Measurements from ENCODE around the gene RHOT2. TPM values are rescaled to one million over a fixed set of nuclear protein-coding genes. Genes with fewer than 3 reads are reported as not detected.

RHOT2 gene
- total and polyA plus RNA-seq, 7 experiments from 2014 or later, result 32.7 to 232 (median 177) TPM

GRCh38 chr16:716768-717325 lies 48.9 kb downstream of the RHOT2 start:
- intact Hi-C loops (cut with micrococcal nuclease), result loop anchor here in 1 of 2 donors (10.0 kb wide), 1 partner anchor 258 kb away; the partner anchor contains the start of gene LMF1
- H3K27me3 Mint-ChIP-seq, result peaks cover 0 to 31% (median 4%) of the 10 kb centered on the region in 5 donors

GRCh38 chr16:717450-718245 lies 49.7 kb downstream of the RHOT2 start:
- intact Hi-C loops (cut with micrococcal nuclease), result loop anchor here in 1 of 2 donors (10.0 kb wide), 1 partner anchor 257 kb away; the partner anchor contains the start of gene LMF1
- no peak for DNase-seq
- H3K9me3 Mint-ChIP-seq, result no peaks in the 10 kb centered on the region
- Histone ChIP-seq H3K4me1 (ENCODE audit: control insufficient read depth in 2 of 2, insufficient read depth in 2 of 2, low read length in 2 of 2) (peaks cover 17 to 25% of the 10 kb centered on the region in 2 donors), H3K27me3 (ENCODE audit: control insufficient read depth in 2 of 2, insufficient read depth in 2 of 2, low read length in 2 of 2) (no peaks in the 10 kb centered on the region), H3K9me3 (ENCODE audit: control insufficient read depth in 2 of 3, low read length in 3 of 3) (no peaks in the 10 kb centered on the region), H3K4me3 (ENCODE audit: low read length) (no peak overlapping the region), H3K36me3 (ENCODE audit: control insufficient read depth in 2 of 3, insufficient read depth in 3 of 3, low read length in 3 of 3) (no peaks in the 10 kb centered on the region), H3K27ac (ENCODE audit: low read depth, low read length) (no peak overlapping the region)
- no peaks in the 10 kb centered on the region for H3K36me3 Mint-ChIP-seq
- H3K27me3 Mint-ChIP-seq, result peaks cover 0 to 30% (median 3%) of the 10 kb centered on the region in 5 donors
- ChIA-PET POLR2A (interaction anchor here (0.6 kb wide), 2 partner anchors 12 kb away, joined by 3 read pairs; no protein-coding TSS in a partner anchor), CTCF (interaction anchor here (0.9 kb wide), 2 partner anchors 8 to 15 kb away, joined by 3 read pairs; partner anchors contain the start of gene CCDC78)
- H3K4me1 Mint-ChIP-seq, result peaks cover 0 to 27% (median 18%) of the 10 kb centered on the region in 7 donors
- no peak overlapping the region for H3K4me3 Mint-ChIP-seq
- no peak overlapping the region for H3K27ac Mint-ChIP-seq
- no peak for ATAC-seq

More at GRCh38 chr16:716768-717325, 48.9 kb downstream of the RHOT2 start:
- POLR2A ChIA-PET, result interaction anchor here (0.6 to 1.5 kb wide), 4 partner anchors 13 to 1498 kb away, joined by 3 to 7 read pairs (median 4); partner anchors contain the start of gene PGP
- ATAC-seq, result no peak
- DNase-seq, result no peak
- Mint-ChIP-seq H3K36me3 (no peaks in the 10 kb centered on the region), H3K9me3 (no peaks in the 10 kb centered on the region), H3K4me3 (peak overlapping the region in 5 of 10 donors; percentile 44 to 70 (median 51)), H3K4me1 (peaks cover 0 to 24% (median 17%) of the 10 kb centered on the region in 7 donors), H3K27ac (no peak overlapping the region)
- Histone ChIP-seq H3K4me3 (ENCODE audit: low read length) (no peak overlapping the region), H3K9me3 (ENCODE audit: control insufficient read depth in 2 of 3, low read length in 3 of 3) (no peaks in the 10 kb centered on the region), H3K27me3 (ENCODE audit: control insufficient read depth in 2 of 2, insufficient read depth in 2 of 2, low read length in 2 of 2) (no peaks in the 10 kb centered on the region), H3K27ac (ENCODE audit: low read depth, low read length) (no peak overlapping the region), H3K4me1 (ENCODE audit: control insufficient read depth in 2 of 2, insufficient read depth in 2 of 2, low read length in 2 of 2) (peaks cover 17 to 20% of the 10 kb centered on the region in 2 donors), H3K36me3 (ENCODE audit: control insufficient read depth in 2 of 3, insufficient read depth in 3 of 3, low read length in 3 of 3) (no peaks in the 10 kb centered on the region)
- CTCF ChIA-PET, result interaction anchor here (0.9 kb wide), 3 partner anchors 9 to 68 kb away, joined by 3 read pairs; partner anchors contain the start of gene CCDC78

DNA sequence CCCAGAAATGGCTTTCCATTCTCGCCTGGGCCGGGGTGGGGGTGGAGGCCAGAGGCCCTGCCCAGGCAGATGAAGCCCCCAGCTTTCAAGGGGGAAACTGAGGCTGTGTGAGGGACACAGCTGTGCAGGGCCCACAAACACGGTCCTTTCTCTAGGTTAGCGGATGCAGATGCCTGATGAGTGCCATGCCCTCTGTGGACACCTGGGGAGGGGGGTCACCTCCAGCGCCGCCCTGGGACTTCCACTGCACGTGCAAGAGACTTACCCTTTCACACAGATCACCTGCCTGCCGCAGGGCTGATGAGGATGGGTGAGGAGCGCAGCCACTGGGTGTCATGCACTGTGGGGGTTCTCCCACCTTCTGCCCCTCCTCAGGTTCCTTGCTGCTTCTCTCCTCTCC lies 50.5 kb downstream of the RHOT2 start:
- Histone ChIP-seq H3K27ac (ENCODE audit: low read depth, low read length) (no peak overlapping the region), H3K36me3 (ENCODE audit: control insufficient read depth in 2 of 3, insufficient read depth in 3 of 3, low read length in 3 of 3) (no peaks in the 10 kb centered on the region), H3K4me3 (ENCODE audit: low read length) (no peak overlapping the region), H3K4me1 (ENCODE audit: control insufficient read depth in 2 of 2, insufficient read depth in 2 of 2, low read length in 2 of 2) (peaks cover 17 to 25% of the 10 kb centered on the region in 2 donors), H3K27me3 (ENCODE audit: control insufficient read depth in 2 of 2, insufficient read depth in 2 of 2, low read length in 2 of 2) (no peaks in the 10 kb centered on the region), H3K9me3 (ENCODE audit: control insufficient read depth in 2 of 3, low read length in 3 of 3) (no peaks in the 10 kb centered on the region)
- Mint-ChIP-seq H3K27me3 (peaks cover 0 to 26% (median 0%) of the 10 kb centered on the region in 5 donors), H3K4me3 (peak overlapping the region in 4 of 10 donors; percentile 51 to 87 (median 65)), H3K4me1 (peaks cover 0 to 30% (median 17%) of the 10 kb centered on the region in 7 donors), H3K36me3 (no peaks in the 10 kb centered on the region), H3K27ac (no peak overlapping the region), H3K9me3 (no peaks in the 10 kb centered on the region)
- ATAC-seq (no peak), DNase-seq (no peak)
- ChIA-PET CTCF (no interaction called here), POLR2A (interaction anchor here (0.6 to 1.1 kb wide), 2 partner anchors 9 to 11 kb away, joined by 3 to 5 read pairs; partner anchors contain the start of gene HAGHL)
- intact Hi-C loops (cut with micrococcal nuclease), result loop anchor here in 1 of 2 donors (10.0 kb wide), 1 partner anchor 256 kb away; the partner anchor contains the start of gene LMF1

DNA sequence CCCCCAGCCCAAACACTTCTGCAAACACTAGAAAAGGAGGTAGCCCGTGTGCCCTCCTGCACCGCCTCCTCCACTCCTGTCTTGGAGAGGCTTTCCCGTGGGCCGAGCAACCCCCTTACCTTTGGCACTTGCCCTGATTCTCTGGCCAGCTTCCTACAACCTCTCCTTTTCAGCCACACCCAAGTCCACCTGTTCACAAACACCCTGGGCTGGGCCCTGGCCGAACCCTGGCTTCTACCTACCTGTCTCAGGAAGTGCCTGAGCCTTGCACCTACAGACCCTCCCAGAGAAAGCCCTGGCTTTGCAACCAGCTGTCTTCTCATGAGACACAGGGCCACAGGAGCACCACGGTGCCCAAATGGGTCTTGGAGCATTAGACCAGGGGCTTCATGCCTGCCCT lies 51.0 kb downstream of the RHOT2 start:
- H3K4me3 ChIP-seq (ENCODE audit: low read length), result no peak overlapping the region
- no peak for DNase-seq
- peaks cover 17 to 25% of the 10 kb centered on the region in 2 donors for H3K4me1 ChIP-seq (ENCODE audit: control insufficient read depth in 2 of 2, insufficient read depth in 2 of 2, low read length in 2 of 2)
- H3K27ac ChIP-seq (ENCODE audit: low read depth, low read length), result no peak overlapping the region
- POLR2A ChIA-PET, result interaction anchor here (1.1 to 1.7 kb wide), 2 partner anchors 9 to 23 kb away, joined by 5 to 11 read pairs; partner anchors contain the start of gene HAGHL
- Mint-ChIP-seq H3K36me3 (no peaks in the 10 kb centered on the region), H3K4me3 (peak overlapping the region in 9 of 10 donors; percentile 27 to 87 (median 51)), H3K9me3 (no peaks in the 10 kb centered on the region), H3K27ac (peak overlapping the region in 4 of 9 donors; percentile 5 to 74 (median 58)), H3K27me3 (peaks cover 0 to 22% (median 0%) of the 10 kb centered on the region in 5 donors), H3K4me1 (peaks cover 0 to 30% (median 17%) of the 10 kb centered on the region in 7 donors)
- no peaks in the 10 kb centered on the region for H3K9me3 ChIP-seq (ENCODE audit: control insufficient read depth in 2 of 3, low read length in 3 of 3)
- no peaks in the 10 kb centered on the region for H3K27me3 ChIP-seq (ENCODE audit: control insufficient read depth in 2 of 2, insufficient read depth in 2 of 2, low read length in 2 of 2)
- CTCF ChIA-PET, result interaction anchor here (1.5 kb wide), 1 partner anchor 8 kb away, joined by 3 read pairs; no protein-coding TSS in a partner anchor
- ATAC-seq, result no peak
- intact Hi-C loops (cut with micrococcal nuclease), result loop anchor here in 1 of 2 donors (10.0 kb wide), 1 partner anchor 256 kb away; the partner anchor contains the start of gene LMF1
- H3K36me3 ChIP-seq (ENCODE audit: control insufficient read depth in 2 of 3, insufficient read depth in 3 of 3, low read length in 3 of 3), result no peaks in the 10 kb centered on the region

GRCh38 chr16:719815-720446 lies 52.0 kb downstream of the RHOT2 start:
- ChIA-PET POLR2A (interaction anchor here (0.6 to 2.2 kb wide), 11 partner anchors 9 to 1542 kb away, joined by 3 to 11 read pairs (median 3); partner anchors contain the start of genes CIAO3 and STUB1), CTCF (interaction anchor here (0.6 to 1.5 kb wide), 4 partner anchors 9 to 65 kb away, joined by 3 to 4 read pairs (median 3); no protein-coding TSS in a partner anchor)
- intact Hi-C loops (cut with micrococcal nuclease), result loop anchor here in 1 of 2 donors (10.0 kb wide), 1 partner anchor 255 kb away; the partner anchor contains the start of gene LMF1
- peak overlapping the region; percentile 72 to 92 (median 82) for H3K4me3 Mint-ChIP-seq
- H3K4me1 Mint-ChIP-seq, result peaks cover 0 to 30% (median 17%) of the 10 kb centered on the region in 7 donors
- peaks cover 0 to 18% (median 0%) of the 10 kb centered on the region in 5 donors for H3K27me3 Mint-ChIP-seq
- ATAC-seq (no peak), DNase-seq (no peak)
- no peaks in the 10 kb centered on the region for H3K36me3 Mint-ChIP-seq
- Histone ChIP-seq H3K27ac (ENCODE audit: low read depth, low read length) (peak overlapping the region; percentile 60), H3K4me1 (ENCODE audit: control insufficient read depth in 2 of 2, insufficient read depth in 2 of 2, low read length in 2 of 2) (peaks cover 17 to 25% of the 10 kb centered on the region in 2 donors), H3K9me3 (ENCODE audit: control insufficient read depth in 2 of 3, low read length in 3 of 3) (no peaks in the 10 kb centered on the region), H3K36me3 (ENCODE audit: control insufficient read depth in 2 of 3, insufficient read depth in 3 of 3, low read length in 3 of 3) (no peaks in the 10 kb centered on the region), H3K4me3 (ENCODE audit: low read length) (peak overlapping the region; percentile 62), H3K27me3 (ENCODE audit: control insufficient read depth in 2 of 2, insufficient read depth in 2 of 2, low read length in 2 of 2) (no peaks in the 10 kb centered on the region)
- H3K27ac Mint-ChIP-seq, result peak overlapping the region in 7 of 9 donors; percentile 33 to 67 (median 53)
- H3K9me3 Mint-ChIP-seq, result no peaks in the 10 kb centered on the region

Data from naive thymus-derived CD4-positive, alpha-beta T cell (primary cell).